ENCODE data around the gene NPY4R2.
"Not testable (repeated sequence)": the region's sequence is repeated elsewhere in the genome, so short reads cannot be mapped to it uniquely, and the experiment has no call there.

NPY4R2 gene, protein sequence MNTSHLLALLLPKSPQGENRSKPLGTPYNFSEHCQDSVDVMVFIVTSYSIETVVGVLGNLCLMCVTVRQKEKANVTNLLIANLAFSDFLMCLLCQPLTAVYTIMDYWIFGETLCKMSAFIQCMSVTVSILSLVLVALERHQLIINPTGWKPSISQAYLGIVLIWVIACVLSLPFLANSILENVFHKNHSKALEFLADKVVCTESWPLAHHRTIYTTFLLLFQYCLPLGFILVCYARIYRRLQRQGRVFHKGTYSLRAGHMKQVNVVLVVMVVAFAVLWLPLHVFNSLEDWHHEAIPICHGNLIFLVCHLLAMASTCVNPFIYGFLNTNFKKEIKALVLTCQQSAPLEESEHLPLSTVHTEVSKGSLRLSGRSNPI

GRCh38 chr10:47918475-47918874, at the start of gene NPY4R2:
Gene NPY4R2, plus strand, starts transcription at chr10:47918662. Its CDS starts 3,326 bp downstream, at chr10:47921988.
- DNase-seq = not testable (repeated sequence)

DNA sequence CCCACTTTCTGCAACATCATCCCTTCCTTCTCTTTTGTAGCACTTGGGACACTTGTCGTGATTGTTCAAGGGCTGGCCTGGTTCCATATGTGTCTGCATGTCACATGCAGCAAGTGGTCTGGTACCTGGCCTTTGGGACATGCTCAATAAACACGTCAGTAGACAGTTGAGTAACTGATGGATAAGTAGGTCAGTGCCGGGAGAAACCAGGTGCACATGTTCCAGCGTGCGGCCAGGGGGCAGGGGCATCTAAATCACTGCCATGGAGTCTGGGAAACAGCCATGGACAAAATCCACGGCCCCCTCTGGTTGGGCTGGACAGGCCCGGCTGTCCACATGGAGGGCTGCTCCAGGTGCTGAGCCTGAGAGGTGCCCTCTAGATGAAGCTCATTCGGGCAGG, 47.6 kb upstream of the NPY4R2 start:
- not testable (repeated sequence) for DNase-seq

- not testable (repeated sequence) for DNase-seq
These were observed 46.8 kb upstream of the NPY4R2 start for GRCh38 chr10:47871485-47872180.

GRCh38 chr10:47872236-47872635, 46.2 kb upstream of the NPY4R2 start:
- not testable (repeated sequence) for DNase-seq

- not testable (repeated sequence) for DNase-seq
These were observed 34.2 kb upstream of the NPY4R2 start for GRCh38 chr10:47884239-47884638.

DNA sequence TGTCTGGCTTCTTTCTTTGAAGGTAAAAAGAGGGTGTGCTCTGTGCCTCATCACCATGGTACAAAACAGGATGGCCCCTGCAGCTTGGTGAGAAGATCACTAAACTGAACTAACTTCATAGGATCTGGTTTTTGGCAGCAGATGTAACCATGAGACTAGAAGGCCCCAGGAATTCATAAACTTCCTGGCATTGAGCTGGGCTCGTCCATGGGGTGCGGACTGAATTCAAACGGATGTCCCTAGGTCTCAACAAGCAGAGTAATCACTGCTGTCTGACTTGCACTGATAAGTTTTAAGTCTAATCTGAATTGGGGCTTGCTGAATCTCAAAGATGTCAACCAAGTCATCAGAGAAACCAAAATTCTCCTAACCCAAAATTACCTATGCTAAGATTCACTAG, 33.5 kb upstream of the NPY4R2 start:
- not testable (repeated sequence) for DNase-seq

DNA sequence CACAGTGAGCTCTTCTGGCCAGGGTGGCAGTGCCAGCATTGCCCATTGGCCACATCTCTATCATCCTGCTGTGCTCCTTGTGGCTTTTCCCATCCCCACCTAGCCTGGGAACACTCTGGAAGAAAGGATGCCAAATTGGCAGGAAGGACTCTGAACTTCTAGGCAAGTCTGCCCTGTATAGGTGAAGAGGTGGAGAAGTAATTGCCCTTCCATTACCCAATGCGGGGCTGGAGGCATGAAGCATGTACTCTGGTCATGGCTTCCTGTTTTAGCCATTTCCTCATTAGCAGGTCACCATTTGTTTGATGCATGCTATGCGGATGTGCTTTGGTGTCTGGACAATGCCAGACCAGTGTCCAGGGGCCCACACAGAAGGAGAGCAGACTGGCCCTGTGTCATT, 32.1 kb upstream of the NPY4R2 start:
- not testable (repeated sequence) for DNase-seq

DNA sequence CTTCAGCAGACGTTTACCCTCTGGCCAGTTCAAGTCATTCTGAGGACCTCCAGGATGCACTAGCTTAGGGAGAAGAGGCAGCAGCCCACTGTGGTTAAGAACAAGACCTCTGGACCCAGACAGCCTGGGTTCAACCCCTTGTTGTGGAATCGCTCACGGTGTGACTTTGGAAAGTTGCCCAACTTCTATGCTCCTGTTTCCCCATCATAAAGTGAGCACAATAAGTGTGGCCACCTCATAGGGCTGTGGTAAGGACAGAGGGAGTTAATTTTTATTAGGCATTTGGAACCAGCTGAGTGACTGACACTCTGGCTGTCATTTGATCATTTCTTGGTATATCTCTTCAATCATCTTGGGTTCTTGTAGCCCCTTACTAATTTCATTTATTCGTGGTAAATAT, 31.6 kb upstream of the NPY4R2 start:
- not testable (repeated sequence) for DNase-seq

GRCh38 chr10:47890737-47891136, 27.7 kb upstream of the NPY4R2 start:
- not testable (repeated sequence) for DNase-seq

DNA sequence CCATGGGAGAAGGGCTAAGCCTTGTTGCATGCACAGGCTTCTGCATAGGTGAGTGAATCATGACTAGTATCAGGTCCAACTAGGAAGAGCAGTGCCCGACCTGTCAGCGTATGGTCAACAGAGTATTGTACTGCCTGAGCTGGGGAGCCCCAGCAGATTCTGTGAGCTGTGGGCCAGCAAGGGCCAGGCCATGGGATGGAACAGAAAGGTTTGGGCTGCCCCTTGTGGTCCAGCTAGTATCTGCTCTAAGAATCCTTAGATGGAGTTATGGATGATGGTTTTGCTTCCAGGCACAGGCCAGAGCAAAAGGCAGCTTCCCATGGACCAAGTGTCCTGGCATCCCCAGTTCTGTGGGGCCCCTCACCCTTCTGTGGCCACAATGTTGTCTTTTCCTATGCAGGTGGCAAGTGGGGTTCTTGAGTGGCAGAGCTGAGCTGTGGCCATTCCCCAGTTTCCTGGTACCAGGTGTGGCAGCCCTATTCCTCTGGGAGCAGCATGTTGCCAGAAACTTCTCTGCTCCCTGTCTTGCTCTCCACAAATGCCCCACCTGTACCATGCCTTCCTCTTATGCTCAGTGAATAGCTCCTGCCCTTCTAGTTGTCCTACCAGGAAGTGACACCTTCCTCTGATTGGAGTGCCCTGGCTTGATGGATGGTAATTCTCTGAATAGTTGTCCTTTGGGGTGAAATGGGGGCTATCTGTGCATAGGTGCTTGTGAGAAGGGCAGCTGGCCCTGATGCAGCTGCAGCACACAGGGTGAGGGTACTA, 25.8 kb upstream of the NPY4R2 start:
- not testable (repeated sequence) for DNase-seq

DNA sequence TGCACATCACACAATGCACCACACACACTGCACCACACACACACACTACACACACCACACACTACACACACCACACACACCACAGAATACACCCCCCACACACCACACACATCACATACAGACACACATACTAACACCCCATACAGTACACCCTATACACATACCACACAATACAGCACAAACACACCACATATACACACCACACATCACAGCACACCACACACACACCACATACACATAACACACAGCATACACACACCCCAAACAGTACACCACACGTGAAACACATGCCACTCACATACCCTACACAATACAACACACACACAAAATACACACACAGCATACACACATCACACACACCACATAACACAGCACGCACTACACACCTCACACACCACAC, 23.9 kb upstream of the NPY4R2 start:
- DNase-seq = not testable (repeated sequence)

GRCh38 chr10:47897813-47898212, 20.6 kb upstream of the NPY4R2 start:
- not testable (repeated sequence) for DNase-seq

DNA sequence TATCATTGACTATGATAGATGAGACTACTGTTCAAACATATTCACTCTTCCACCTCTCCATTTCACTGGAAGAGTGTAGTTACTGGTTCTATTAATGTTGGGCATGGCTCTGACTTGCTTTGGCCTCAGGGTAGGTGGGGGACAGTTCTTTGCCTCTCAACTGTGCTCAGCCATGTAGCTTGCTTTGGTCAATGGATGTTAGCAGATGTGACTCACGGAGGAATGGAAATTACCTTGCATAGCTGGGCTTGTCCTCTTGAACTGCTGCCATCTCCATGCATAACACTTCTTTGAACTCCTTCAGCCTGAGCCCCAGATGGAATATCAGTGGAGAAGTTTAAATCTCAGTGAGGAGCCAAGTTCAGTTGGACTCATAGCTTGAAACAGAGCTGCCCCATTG, 9.1 kb upstream of the NPY4R2 start:
- not testable (repeated sequence) for DNase-seq

GRCh38 chr10:47910486-47910885, 8.0 kb upstream of the NPY4R2 start:
- DNase-seq = not testable (repeated sequence)

DNA sequence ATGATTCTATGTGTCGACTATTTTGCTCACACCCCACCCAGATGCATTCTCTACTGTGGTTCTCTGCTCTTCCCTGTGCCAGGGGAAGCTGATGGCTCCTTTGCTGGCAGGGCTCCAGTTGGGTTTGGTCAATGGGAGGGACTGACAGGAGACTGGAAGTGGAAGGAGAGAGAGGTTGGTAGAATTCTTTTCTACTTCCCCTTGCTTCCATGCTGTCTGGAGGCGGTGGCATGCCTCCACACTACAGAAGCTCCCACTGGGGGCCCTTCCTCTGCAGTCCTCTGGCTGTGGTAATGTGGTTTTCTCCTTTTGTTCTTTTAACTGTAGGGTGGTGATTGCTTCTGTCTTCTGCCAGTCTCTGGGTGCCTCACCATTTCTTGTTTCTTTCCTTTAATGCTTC, 4.4 kb upstream of the NPY4R2 start:
- DNase-seq = not testable (repeated sequence)

DNA sequence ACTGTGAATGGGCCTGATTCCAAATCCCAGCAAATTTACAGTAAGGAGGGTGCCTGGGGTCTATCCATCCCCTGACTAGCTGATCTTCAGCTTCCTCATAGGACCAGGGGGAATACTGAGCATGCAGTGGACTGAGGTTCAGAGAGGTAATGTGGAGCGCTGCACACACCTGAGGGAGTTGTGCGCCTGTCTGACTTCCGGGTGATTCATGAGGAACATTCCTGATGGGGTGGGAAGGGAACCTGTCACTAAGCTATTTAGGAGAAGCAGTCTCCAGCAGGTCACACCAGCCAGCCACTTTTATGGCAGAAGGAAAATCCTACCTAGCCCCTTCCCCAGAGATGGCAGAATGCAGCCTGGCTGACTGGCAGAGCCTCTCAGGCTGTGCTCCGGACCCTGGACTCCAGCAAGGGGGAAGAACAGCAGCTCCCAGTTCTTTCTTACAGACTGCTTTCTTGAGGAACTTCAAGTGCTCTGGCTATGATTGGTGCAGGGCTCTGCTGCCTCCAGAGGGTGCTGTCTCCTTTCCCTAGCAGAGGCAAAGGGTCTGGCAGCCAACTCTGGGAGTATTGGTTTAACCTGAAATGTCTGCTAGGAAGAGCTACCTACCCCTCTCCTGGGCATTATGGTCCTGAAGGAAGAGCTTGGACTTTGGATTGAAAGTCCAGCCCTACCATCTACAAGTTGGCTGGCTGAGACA, 2.5 kb upstream of the NPY4R2 start:
- DNase-seq = not testable (repeated sequence)

- not testable (repeated sequence) for DNase-seq
These were observed 2.1 kb downstream of the NPY4R2 start for GRCh38 chr10:47920610-47921009.

DNA sequence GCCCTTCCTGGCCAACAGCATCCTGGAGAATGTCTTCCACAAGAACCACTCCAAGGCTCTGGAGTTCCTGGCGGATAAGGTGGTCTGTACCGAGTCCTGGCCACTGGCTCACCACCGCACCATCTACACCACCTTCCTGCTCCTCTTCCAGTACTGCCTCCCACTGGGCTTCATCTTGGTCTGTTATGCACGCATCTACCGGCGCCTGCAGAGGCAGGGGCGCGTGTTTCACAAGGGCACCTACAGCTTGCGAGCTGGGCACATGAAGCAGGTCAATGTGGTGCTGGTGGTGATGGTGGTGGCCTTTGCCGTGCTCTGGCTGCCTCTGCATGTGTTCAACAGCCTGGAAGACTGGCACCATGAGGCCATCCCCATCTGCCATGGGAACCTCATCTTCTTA, 4.0 kb downstream of the NPY4R2 start:
- not testable (repeated sequence) for DNase-seq

DNA sequence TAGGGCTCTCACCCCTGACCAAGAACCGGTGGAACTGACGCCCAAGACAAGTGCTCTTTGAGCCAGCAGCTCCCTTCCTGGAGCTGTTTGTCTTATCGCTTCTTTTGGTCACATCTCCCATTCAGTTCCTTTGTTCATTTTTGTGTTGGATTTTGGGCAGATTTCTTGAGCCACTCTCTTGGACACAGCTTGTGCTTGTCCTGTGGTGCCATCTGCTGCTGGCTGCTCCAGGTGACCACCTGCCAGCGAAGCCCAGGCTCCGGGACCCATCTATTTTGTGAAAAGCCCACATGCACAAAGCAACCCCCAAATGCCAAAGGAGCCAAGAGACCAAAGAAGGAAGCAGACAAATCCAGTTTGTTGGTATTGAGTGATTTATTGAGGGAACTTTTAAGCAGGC, 6.2 kb downstream of the NPY4R2 start:
- not testable (repeated sequence) for DNase-seq

DNA sequence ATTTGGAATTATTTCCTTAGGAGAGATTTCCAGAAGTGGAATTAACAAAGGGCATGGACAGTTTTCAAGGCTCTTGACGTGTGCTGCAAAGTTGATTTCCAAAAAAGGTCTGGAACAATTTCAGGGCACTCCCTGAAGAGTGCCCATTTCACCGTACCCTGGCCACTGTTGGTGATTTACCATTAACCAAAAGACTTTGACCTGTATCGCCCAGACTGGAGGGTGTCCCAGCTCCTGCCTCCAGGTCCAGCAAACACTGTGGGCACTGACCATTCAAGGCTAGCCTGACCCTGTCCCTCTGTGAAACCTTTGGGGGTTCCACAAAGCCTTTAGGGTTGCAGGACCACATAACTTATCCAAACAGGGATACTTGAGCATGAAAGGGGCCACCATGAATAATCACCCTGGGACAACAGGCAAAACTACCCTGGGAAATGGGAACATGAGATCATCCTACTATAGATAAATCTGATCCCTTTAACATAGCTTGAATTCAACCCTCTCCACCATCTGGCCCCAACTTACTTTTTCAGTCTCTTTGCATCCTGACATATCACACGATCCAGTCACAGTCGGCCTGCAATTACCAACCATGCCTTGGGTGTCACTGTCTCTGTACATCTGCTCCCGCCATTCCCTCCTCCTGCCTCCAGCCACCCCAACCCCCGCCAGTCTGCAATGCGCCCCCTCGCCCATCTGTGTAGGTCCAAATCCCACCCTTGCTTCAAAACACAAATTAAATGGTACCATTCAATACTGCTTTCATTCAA, 8.9 kb downstream of the NPY4R2 start:
- DNase-seq = not testable (repeated sequence)

- not testable (repeated sequence) for DNase-seq
These were observed 9.8 kb downstream of the NPY4R2 start for GRCh38 chr10:47928225-47928624.

DNA sequence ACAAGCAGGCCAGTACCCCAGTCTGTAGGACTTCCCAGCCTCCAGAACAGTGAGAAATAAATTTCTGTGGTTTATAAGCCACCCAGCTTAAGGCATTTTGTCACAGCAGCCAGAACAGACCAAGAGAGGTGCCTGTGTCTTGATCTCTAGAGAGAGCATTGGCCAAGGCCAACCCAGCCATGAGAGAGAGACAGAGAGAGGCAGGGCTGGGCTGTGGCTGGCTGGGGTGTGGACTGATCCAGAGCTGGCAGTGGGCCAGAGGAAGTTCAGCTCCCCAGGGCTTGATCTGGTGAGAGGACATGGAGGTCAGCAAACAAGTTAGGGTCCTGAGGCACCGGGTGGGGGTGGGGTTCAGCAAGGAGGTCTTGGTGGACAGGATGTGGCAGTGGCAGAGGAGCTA, 14.4 kb downstream of the NPY4R2 start:
- not testable (repeated sequence) for DNase-seq

All from activated effector memory CD4-positive, alpha-beta T cell treated with Interleukin-2 at 50 U/mL for 16 hours (primary cell).